Measurements from ENCODE around the gene PGAM5.

Gene PGAM5

GRCh38 chr12:132723015-132723763, 12.5 kb downstream of the PGAM5 start:
- peak; percentile 20 for DNase-seq

- peak; percentile 48 for DNase-seq
Observed at GRCh38 chr12:132723764-132724140, 13.1 kb downstream of the PGAM5 start.

GRCh38 chr12:132724506-132725241, 14.0 kb downstream of the PGAM5 start:
- no peak for DNase-seq

- DNase-seq: no peak
Observed at GRCh38 chr12:132726386-132726785, 15.7 kb downstream of the PGAM5 start.

- no peak for DNase-seq
Observed at GRCh38 chr12:132727091-132727794, 16.6 kb downstream of the PGAM5 start.

GRCh38 chr12:132728502-132728901, 17.9 kb downstream of the PGAM5 start:
- DNase-seq: no peak

GRCh38 chr12:132729541-132730320, 19.1 kb downstream of the PGAM5 start:
- DNase-seq: peak; percentile 32

- DNase-seq: no peak
Observed at GRCh38 chr12:132730353-132730752, 19.7 kb downstream of the PGAM5 start.

GRCh38 chr12:132731574-132731973, 20.9 kb downstream of the PGAM5 start:
- DNase-seq: no peak

- no peak for DNase-seq
Observed at GRCh38 chr12:132734206-132734605, 23.6 kb downstream of the PGAM5 start.

- no peak for DNase-seq
Observed at GRCh38 chr12:132735496-132735895, 24.9 kb downstream of the PGAM5 start.

- no peak for DNase-seq
Observed at GRCh38 chr12:132736378-132736777, 25.7 kb downstream of the PGAM5 start.

GRCh38 chr12:132736913-132737312, 26.3 kb downstream of the PGAM5 start:
- no peak for DNase-seq

GRCh38 chr12:132739600-132740312, 29.1 kb downstream of the PGAM5 start:
- DNase-seq: no peak

GRCh38 chr12:132740313-132740646, 29.6 kb downstream of the PGAM5 start:
- no peak for DNase-seq

- DNase-seq: no peak
Observed at GRCh38 chr12:132740652-132741051, 30.0 kb downstream of the PGAM5 start.

- no peak for DNase-seq
Observed at GRCh38 chr12:132741620-132742019, 31.0 kb downstream of the PGAM5 start.

GRCh38 chr12:132743831-132744230, 33.2 kb downstream of the PGAM5 start:
- no peak for DNase-seq

GRCh38 chr12:132746613-132747012, 36.0 kb downstream of the PGAM5 start:
- no peak for DNase-seq

GRCh38 chr12:132747395-132747794, 36.8 kb downstream of the PGAM5 start:
- no peak for DNase-seq

GRCh38 chr12:132747896-132748295, 37.3 kb downstream of the PGAM5 start:
- no peak for DNase-seq

- no peak for DNase-seq
Observed at GRCh38 chr12:132748319-132748718, 37.7 kb downstream of the PGAM5 start.

All from EL (cell line).